ENCODE measurements around the gene EXOSC7. TPM values are rescaled to one million over a fixed set of nuclear protein-coding genes. Genes with fewer than 3 reads are reported as not detected.

The EXOSC7 gene
- total and polyA plus RNA-seq, 2 donors (not counting 1 experiment from before 2014, with no cell fraction given), result 25.5 to 40.0 TPM

DNA sequence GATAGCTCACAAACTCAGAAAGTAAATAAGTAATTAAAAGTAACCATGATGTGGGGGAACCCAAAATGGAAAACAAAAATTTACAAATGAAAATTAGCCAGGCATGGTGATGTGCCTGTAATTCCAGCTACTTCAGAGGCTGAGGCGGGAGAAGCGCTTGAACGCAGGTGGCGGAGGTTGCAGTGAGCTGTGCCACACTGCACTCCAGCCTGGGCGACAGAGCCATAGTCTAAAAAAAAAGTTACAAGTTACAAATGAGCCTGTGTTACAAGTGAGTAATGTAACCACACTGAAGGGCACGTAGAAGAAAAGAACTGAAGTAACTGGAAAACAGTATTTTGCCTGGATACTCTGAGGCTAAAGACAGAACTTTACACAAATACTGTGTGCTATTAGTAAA is 11.3 kb downstream of the EXOSC7 start:
- Histone ChIP-seq H3K9me3 (ENCODE audit: control extremely low read depth in 1 of 3, control insufficient read depth in 2 of 3, insufficient read depth in 1 of 3, low read length in 2 of 3) (no peaks in the 10 kb centered on the region), H3K9ac (ENCODE audit: low read length) (no peak overlapping the region), H3K4me3 (ENCODE audit: control extremely low read depth in 1 of 5, extremely low read depth in 1 of 5, insufficient read depth in 1 of 5, low read depth in 2 of 5, low read length in 4 of 5) (no peak overlapping the region), H3K4me2 (replicated peaks; ENCODE audit: low read depth, low read length, poor library complexity, severe bottlenecking) (no peak overlapping the region), H4K20me1 (ENCODE audit: control insufficient read depth, insufficient read depth, low read length, poor library complexity, severe bottlenecking) (peaks cover 50% of the 10 kb centered on the region), H3K4me1 (ENCODE audit: control insufficient read depth in 2 of 2, insufficient read depth in 2 of 2, low read length in 2 of 2) (peaks cover 18 to 22% of the 10 kb centered on the region in 2 donors), H3K36me3 (replicated peaks in 1 of 2; ENCODE audit: control extremely low read depth in 1 of 2, control insufficient read depth in 1 of 2, extremely low read depth in 1 of 2, insufficient read depth in 2 of 2, low read length in 1 of 2) (peaks cover 0 to 28% of the 10 kb centered on the region in 2 experiments), H3K79me2 (ENCODE audit: control insufficient read depth, insufficient read depth, low read length) (peaks cover 38% of the 10 kb centered on the region), H2AFZ (ENCODE audit: insufficient read depth, low read depth, low read length, poor library complexity, severe bottlenecking) (no peak overlapping the region), H3K27ac (ENCODE audit: low read length in 2 of 2) (no peak overlapping the region), H3K27me3 (replicated peaks in 1 of 4; ENCODE audit: control extremely low read depth in 1 of 4, control insufficient read depth in 3 of 4, insufficient read depth in 4 of 4, low read length in 3 of 4) (no peaks in the 10 kb centered on the region)
- ATAC-seq (ENCODE audit: low read depth) (no peak), DNase-seq (no peak)
- H3K9me3 Mint-ChIP-seq (ENCODE audit: insufficient read depth), result no peaks in the 10 kb centered on the region
- no peak overlapping the region for H3K27ac Mint-ChIP-seq
- TF ChIP-seq EZH2 (IDR thresholded peaks at IDR 0.05; ENCODE audit: borderline replicate concordance, insufficient read depth, low read depth, low read length, poor library complexity, severe bottlenecking), result no peak
- no peak for TF ChIP-seq CTCF (IDR thresholded peaks at IDR 0.05)
- H3K4me3 Mint-ChIP-seq, result no peak overlapping the region
- CTCF ChIA-PET, result interaction anchor here (0.6 to 1.6 kb wide), 5 partner anchors 8 to 649 kb away, joined by 3 to 8 read pairs (median 3); partner anchors contain the start of genes EXOSC7 and ZDHHC3
- WGBS (ENCODE audit: insufficient coverage), result 89% methylated on average over 5 of the region's 6 CpGs
- peaks cover 19% of the 10 kb centered on the region for H3K4me1 Mint-ChIP-seq
- H3K27me3 Mint-ChIP-seq, result no peaks in the 10 kb centered on the region
- intact Hi-C loops (cut with micrococcal nuclease), result no loop called here
- POLR2A ChIA-PET, result no interaction called here

GRCh38 chr3:44988073-44988472 is 12.0 kb downstream of the EXOSC7 start:
- Histone ChIP-seq H3K4me2 (replicated peaks; ENCODE audit: low read depth, low read length, poor library complexity, severe bottlenecking) (no peak overlapping the region), H3K79me2 (ENCODE audit: control insufficient read depth, insufficient read depth, low read length) (peaks cover 31% of the 10 kb centered on the region), H3K36me3 (replicated peaks in 1 of 2; ENCODE audit: control extremely low read depth in 1 of 2, control insufficient read depth in 1 of 2, extremely low read depth in 1 of 2, insufficient read depth in 2 of 2, low read length in 1 of 2) (peaks cover 0 to 25% of the 10 kb centered on the region in 2 experiments), H3K9ac (ENCODE audit: low read length) (no peak overlapping the region), H4K20me1 (ENCODE audit: control insufficient read depth, insufficient read depth, low read length, poor library complexity, severe bottlenecking) (peaks cover 52% of the 10 kb centered on the region), H3K4me1 (ENCODE audit: control insufficient read depth in 2 of 2, insufficient read depth in 2 of 2, low read length in 2 of 2) (peaks cover 15% of the 10 kb centered on the region in 2 donors), H3K27ac (ENCODE audit: low read length in 2 of 2) (no peak overlapping the region), H3K4me3 (ENCODE audit: control extremely low read depth in 1 of 5, extremely low read depth in 1 of 5, insufficient read depth in 1 of 5, low read depth in 2 of 5, low read length in 4 of 5) (no peak overlapping the region), H2AFZ (ENCODE audit: insufficient read depth, low read depth, low read length, poor library complexity, severe bottlenecking) (no peak overlapping the region), H3K27me3 (replicated peaks in 1 of 4; ENCODE audit: control extremely low read depth in 1 of 4, control insufficient read depth in 3 of 4, insufficient read depth in 4 of 4, low read length in 3 of 4) (no peaks in the 10 kb centered on the region), H3K9me3 (ENCODE audit: control extremely low read depth in 1 of 3, control insufficient read depth in 2 of 3, insufficient read depth in 1 of 3, low read length in 2 of 3) (no peaks in the 10 kb centered on the region)
- Mint-ChIP-seq H3K4me3 (no peak overlapping the region), H3K9me3 (ENCODE audit: insufficient read depth) (no peaks in the 10 kb centered on the region), H3K4me1 (peaks cover 12% of the 10 kb centered on the region), H3K27ac (no peak overlapping the region), H3K27me3 (no peaks in the 10 kb centered on the region)
- ChIA-PET POLR2A (no interaction called here), CTCF (interaction anchor here (0.6 to 1.4 kb wide), 4 partner anchors 9 to 650 kb away, joined by 3 to 4 read pairs (median 3); no protein-coding TSS in a partner anchor)
- intact Hi-C loops (cut with micrococcal nuclease), result no loop called here
- TF ChIP-seq CTCF (IDR thresholded peaks at IDR 0.05) (peak; percentile 64), EZH2 (IDR thresholded peaks at IDR 0.05; ENCODE audit: borderline replicate concordance, insufficient read depth, low read depth, low read length, poor library complexity, severe bottlenecking) (no peak)
- DNase-seq (no peak), ATAC-seq (ENCODE audit: low read depth) (no peak)
- WGBS (ENCODE audit: insufficient coverage), result no CpG with 5 or more reads among the region's 2 CpGs
